ENCODE results near the gene INPP5E. TPM values are rescaled to one million over a fixed set of nuclear protein-coding genes. Genes with fewer than 3 reads are reported as not detected.

Gene INPP5E
- total RNA-seq, 1 donor: 8.3 TPM

DNA sequence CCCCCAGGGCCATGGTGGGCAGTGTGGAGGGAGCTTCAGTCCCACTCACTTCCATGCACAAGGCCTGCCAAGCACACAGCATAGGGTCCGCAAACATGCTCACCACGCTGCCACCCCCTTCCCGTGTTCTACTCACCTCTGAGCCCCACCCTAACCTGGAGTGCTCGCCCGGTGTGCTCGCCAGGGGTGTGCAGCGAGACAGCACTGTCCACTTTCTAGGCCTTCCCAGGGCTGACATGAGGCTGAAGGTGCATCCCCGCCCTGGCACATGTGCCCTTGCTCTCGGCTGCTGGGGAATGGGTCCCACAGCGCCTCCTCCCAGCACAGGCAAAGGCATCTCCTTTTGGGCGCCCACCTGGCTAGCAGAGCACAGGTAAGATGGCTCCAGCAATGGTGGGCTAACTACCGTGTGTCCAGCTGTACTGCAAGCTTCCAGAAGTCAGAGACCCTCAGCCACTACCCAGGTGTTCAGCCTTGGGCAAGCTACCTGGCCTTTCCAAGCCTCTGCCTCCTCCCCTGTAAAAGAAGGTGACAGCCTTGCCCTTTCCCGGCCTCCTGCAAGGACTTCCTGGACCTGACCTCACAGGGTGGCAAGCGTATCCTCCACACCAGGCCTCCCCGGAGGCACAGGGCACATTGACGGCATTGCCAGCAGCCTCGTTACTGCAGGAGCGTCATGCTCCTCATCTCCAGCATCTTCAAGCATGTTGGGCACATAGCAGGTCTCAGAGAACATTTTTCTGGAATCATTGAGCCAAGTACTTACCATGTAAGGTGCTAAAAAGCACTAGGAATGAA, 47.4 kb upstream of the INPP5E start:
- Histone ChIP-seq H3K4me1 (ENCODE audit: insufficient read depth, low read length) (peaks cover 10% of the 10 kb centered on the region), H3K36me3 (ENCODE audit: insufficient read depth, low read length) (no peaks in the 10 kb centered on the region), H3K27ac (ENCODE audit: low read depth, low read length) (no peak overlapping the region), H3K4me2 (ENCODE audit: insufficient read depth, low read length) (no peak overlapping the region), H3K27me3 (ENCODE audit: insufficient read depth, low read length) (no peaks in the 10 kb centered on the region), H3K79me2 (ENCODE audit: insufficient read depth, low read length) (peaks cover 8% of the 10 kb centered on the region), H3K4me3 (ENCODE audit: insufficient read depth, low read length) (no peak overlapping the region), H2AFZ (ENCODE audit: low read length) (no peak overlapping the region), H3K9me3 (ENCODE audit: low read depth, low read length) (no peaks in the 10 kb centered on the region), H4K20me1 (ENCODE audit: insufficient read depth, low read length) (peaks cover 11% of the 10 kb centered on the region)
- TF ChIP-seq, protein P1, sequence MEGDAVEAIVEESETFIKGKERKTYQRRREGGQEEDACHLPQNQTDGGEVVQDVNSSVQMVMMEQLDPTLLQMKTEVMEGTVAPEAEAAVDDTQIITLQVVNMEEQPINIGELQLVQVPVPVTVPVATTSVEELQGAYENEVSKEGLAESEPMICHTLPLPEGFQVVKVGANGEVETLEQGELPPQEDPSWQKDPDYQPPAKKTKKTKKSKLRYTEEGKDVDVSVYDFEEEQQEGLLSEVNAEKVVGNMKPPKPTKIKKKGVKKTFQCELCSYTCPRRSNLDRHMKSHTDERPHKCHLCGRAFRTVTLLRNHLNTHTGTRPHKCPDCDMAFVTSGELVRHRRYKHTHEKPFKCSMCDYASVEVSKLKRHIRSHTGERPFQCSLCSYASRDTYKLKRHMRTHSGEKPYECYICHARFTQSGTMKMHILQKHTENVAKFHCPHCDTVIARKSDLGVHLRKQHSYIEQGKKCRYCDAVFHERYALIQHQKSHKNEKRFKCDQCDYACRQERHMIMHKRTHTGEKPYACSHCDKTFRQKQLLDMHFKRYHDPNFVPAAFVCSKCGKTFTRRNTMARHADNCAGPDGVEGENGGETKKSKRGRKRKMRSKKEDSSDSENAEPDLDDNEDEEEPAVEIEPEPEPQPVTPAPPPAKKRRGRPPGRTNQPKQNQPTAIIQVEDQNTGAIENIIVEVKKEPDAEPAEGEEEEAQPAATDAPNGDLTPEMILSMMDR (IDR thresholded peaks at IDR 0.05; ENCODE audit: extremely low read depth, low read depth, low read length): no peak
- no peak for DNase-seq (ENCODE audit: insufficient read length, low spot score, missing footprints)

- Histone ChIP-seq H3K27me3 (ENCODE audit: insufficient read depth, low read length) (no peaks in the 10 kb centered on the region), H2AFZ (ENCODE audit: low read length) (no peak overlapping the region), H3K36me3 (ENCODE audit: insufficient read depth, low read length) (no peaks in the 10 kb centered on the region), H4K20me1 (ENCODE audit: insufficient read depth, low read length) (peaks cover 19% of the 10 kb centered on the region), H3K4me3 (ENCODE audit: insufficient read depth, low read length) (no peak overlapping the region), H3K4me1 (ENCODE audit: insufficient read depth, low read length) (peaks cover 18% of the 10 kb centered on the region), H3K79me2 (ENCODE audit: insufficient read depth, low read length) (peaks cover 17% of the 10 kb centered on the region), H3K27ac (ENCODE audit: low read depth, low read length) (no peak overlapping the region), H3K4me2 (ENCODE audit: insufficient read depth, low read length) (no peak overlapping the region), H3K9me3 (ENCODE audit: low read depth, low read length) (no peaks in the 10 kb centered on the region)
- TF ChIP-seq, protein P1 (IDR thresholded peaks at IDR 0.05; ENCODE audit: extremely low read depth, low read depth, low read length): no peak
- no peak for DNase-seq (ENCODE audit: insufficient read length, low spot score, missing footprints)
These were observed 46.5 kb upstream of the INPP5E start for GRCh38 chr9:136486131-136486530.

DNA sequence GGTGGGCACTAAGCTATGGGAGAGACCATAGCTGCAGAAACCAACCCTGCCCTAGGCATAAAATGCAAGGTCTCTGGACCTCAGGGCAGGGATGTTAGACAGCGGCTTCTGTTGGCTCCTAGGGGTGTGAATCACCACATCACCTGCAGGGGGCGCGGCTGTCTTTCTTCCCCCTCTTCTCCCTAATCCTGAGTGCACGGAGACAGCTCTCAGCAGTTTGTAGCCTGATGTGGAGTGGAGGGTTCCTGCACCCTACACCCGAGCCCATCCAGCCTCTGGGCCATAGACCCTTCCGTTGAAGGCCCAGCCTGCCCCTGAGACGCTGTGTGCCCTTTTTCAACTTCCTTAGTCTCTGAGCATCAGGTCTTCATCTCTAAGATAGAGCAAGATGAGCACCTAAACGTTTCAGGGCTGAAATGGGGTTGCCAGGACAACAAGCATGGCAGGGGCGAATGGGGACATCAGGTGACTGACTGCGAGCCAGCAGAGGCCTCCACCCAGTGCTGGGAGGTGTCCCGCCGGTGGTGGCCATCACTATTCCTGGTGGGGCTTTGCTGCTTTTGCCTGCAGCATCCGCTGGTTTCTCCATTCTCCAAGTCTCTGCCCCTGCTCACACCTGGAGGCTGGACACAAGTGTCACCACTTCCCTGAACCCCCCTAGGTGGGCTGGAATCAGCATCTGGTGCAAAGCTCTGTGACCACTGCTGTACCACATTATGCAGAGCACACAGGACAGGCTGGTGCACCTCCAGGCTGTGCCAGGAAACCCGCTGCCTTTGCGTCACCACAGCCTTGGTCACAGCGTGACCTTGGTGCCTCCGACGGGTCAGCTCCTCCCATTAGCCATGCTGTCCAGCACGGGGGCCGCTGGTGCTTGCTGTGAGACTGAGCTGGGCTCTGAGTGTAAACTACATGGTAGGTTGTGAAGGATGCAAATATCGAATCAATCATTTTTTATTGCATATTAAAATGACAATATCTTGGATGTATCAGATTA, 45.7 kb upstream of the INPP5E start:
- peaks cover 23% of the 10 kb centered on the region for H4K20me1 ChIP-seq (ENCODE audit: insufficient read depth, low read length)
- H3K79me2 ChIP-seq (ENCODE audit: insufficient read depth, low read length): peaks cover 23% of the 10 kb centered on the region
- no peak overlapping the region for H3K27ac ChIP-seq (ENCODE audit: low read depth, low read length)
- no peaks in the 10 kb centered on the region for H3K36me3 ChIP-seq (ENCODE audit: insufficient read depth, low read length)
- H3K27me3 ChIP-seq (ENCODE audit: insufficient read depth, low read length): no peaks in the 10 kb centered on the region
- peaks cover 18% of the 10 kb centered on the region for H3K4me1 ChIP-seq (ENCODE audit: insufficient read depth, low read length)
- no peaks in the 10 kb centered on the region for H3K9me3 ChIP-seq (ENCODE audit: low read depth, low read length)
- TF ChIP-seq, protein P1 (IDR thresholded peaks at IDR 0.05; ENCODE audit: extremely low read depth, low read depth, low read length): peak; percentile 87
- no peak overlapping the region for H2AFZ ChIP-seq (ENCODE audit: low read length)
- DNase-seq (ENCODE audit: insufficient read length, low spot score, missing footprints): peak; percentile 97
- peak overlapping the region; percentile 84 for H3K4me3 ChIP-seq (ENCODE audit: insufficient read depth, low read length)
- peak overlapping the region; percentile 96 for H3K4me2 ChIP-seq (ENCODE audit: insufficient read depth, low read length)

All from osteoblast (primary cell).